ENCODE measurements around the gene ADARB2.

ADARB2 gene

DNA sequence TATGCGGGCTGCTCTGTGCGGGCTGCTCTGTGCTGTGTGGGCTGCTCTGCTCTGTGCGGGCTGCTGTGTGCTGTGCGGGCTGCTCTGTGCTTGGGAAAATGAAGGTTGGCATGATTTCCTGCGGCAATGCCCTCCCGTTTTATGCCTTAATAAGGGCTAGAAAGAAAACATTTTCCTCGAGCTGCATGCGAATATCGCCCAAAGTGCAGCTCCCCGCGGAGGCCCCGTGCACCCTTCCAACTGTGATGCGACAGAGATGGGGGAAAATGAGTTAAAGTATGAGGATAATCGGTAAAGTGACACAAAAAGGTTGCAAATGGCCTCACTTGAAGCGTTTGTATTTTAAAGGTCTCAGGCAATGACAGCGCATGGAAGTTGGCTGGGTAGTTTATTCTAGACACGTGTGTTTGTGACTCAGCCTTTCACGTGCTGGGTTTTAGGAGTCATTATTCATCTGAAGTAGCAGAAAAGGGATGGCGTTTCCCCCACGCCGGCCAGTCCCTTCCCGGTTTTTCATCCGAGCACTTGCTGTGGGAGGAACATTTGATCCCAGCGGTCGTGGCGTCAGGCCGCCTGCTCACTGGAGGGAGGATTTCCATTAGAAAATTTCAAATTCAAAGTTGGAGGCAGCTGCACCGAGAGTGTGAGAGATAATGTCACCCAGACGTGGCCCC is 220.7 kb downstream of the ADARB2 start:
- H3K4me3 ChIP-seq (ENCODE audit: control insufficient read depth, low read depth, low read length), result no peak overlapping the region
- no peak for TF ChIP-seq CTCF (conservative IDR thresholded peaks at IDR 0.05; ENCODE audit: control insufficient read depth, insufficient read depth, low read depth, low read length)
- DNase-seq (ENCODE audit: low read depth), result no peak

GRCh38 chr10:1515780-1516491 is 221.4 kb downstream of the ADARB2 start:
- no peak overlapping the region for H3K4me3 ChIP-seq (ENCODE audit: control insufficient read depth, low read depth, low read length)
- TF ChIP-seq CTCF (conservative IDR thresholded peaks at IDR 0.05; ENCODE audit: control insufficient read depth, insufficient read depth, low read depth, low read length), result no peak
- DNase-seq (ENCODE audit: low read depth), result no peak

- no peak for DNase-seq (ENCODE audit: low read depth)
- H3K4me3 ChIP-seq (ENCODE audit: control insufficient read depth, low read depth, low read length), result no peak overlapping the region
- no peak for TF ChIP-seq CTCF (conservative IDR thresholded peaks at IDR 0.05; ENCODE audit: control insufficient read depth, insufficient read depth, low read depth, low read length)
Observed at GRCh38 chr10:1515121-1515779, 222.1 kb downstream of the ADARB2 start.

GRCh38 chr10:1514681-1515080 is 222.6 kb downstream of the ADARB2 start:
- TF ChIP-seq CTCF (conservative IDR thresholded peaks at IDR 0.05; ENCODE audit: control insufficient read depth, insufficient read depth, low read depth, low read length), result no peak
- no peak overlapping the region for H3K4me3 ChIP-seq (ENCODE audit: control insufficient read depth, low read depth, low read length)
- DNase-seq (ENCODE audit: low read depth), result no peak

DNA sequence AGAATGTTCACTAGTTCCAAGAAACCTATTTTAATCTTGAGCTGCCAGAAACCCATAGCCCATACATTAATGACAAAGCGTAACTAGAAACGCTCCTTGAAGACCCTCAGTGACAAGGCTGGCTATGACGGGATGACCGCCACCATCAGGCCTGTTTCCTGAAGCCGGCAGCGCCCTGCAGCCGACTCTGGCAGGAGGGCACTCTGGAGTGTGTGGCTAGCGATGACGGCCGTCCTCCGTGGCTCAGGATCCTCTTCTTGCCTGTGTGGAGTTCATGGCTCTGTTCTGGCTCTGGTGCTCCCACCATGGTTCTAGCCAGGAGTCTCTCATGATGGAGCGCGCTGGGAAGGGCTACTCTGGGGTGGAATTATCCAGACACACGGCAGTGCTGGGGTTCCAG is 224.1 kb downstream of the ADARB2 start:
- no peak overlapping the region for H3K4me3 ChIP-seq (ENCODE audit: control insufficient read depth, low read depth, low read length)
- no peak for DNase-seq (ENCODE audit: low read depth)
- no peak for TF ChIP-seq CTCF (conservative IDR thresholded peaks at IDR 0.05; ENCODE audit: control insufficient read depth, insufficient read depth, low read depth, low read length)

- no peak for DNase-seq (ENCODE audit: low read depth)
- no peak overlapping the region for H3K4me3 ChIP-seq (ENCODE audit: control insufficient read depth, low read depth, low read length)
- TF ChIP-seq CTCF (conservative IDR thresholded peaks at IDR 0.05; ENCODE audit: control insufficient read depth, insufficient read depth, low read depth, low read length), result no peak
Observed at GRCh38 chr10:1509011-1509530, 228.3 kb downstream of the ADARB2 start.

Measured in fibroblast of mammary gland (primary cell).